H54 (cell line): ENCODE measurements around the gene HSPD1.
"Not testable (repeated sequence)": the region's sequence is repeated elsewhere in the genome, so short reads cannot be mapped to it uniquely, and the experiment has no call there.

Source experiments
- DNase-seq: peaks from one replicate; pipeline ENCODE4 v3.0.0; 2011; ENCODE audit warnings: low spot score, mixed read lengths; ENCODE audit not compliant: insufficient read length
- FAIRE-seq: peaks from 3 replicates; lab custom pipeline; 2011; peaks lifted over from hg19 to GRCh38; lab: Jason Lieb, UNC
- POLR2A ChIP-seq: IDR thresholded peaks from 2 replicates; pipeline ENCODE4 v1.6.1; 2011; ENCODE audit warnings: low read depth, mild to moderate bottlenecking, low read length

HSPD1 gene

DNA sequence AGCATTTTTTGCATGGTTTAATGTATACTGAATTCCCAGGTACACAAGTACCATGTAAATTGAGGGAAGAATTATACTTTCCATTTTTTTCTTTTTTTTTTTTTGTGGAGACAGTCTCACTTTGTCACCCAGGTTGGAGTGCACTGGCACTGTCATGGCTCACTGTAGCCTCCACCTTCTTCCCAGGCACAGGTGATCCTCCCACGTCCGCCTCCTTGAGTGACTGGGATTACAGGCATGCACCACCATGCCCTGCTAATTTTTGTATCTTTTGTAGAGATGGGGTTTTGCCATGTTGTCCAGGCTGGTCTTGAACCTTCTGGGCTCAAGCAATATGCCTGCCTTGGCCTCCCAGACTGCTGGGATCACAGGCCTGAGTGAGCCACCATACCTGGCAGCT is 4.4 kb upstream of the HSPD1 start:
- DNase-seq: no peak
- TF ChIP-seq POLR2A: no peak
- FAIRE-seq: no peak

DNA sequence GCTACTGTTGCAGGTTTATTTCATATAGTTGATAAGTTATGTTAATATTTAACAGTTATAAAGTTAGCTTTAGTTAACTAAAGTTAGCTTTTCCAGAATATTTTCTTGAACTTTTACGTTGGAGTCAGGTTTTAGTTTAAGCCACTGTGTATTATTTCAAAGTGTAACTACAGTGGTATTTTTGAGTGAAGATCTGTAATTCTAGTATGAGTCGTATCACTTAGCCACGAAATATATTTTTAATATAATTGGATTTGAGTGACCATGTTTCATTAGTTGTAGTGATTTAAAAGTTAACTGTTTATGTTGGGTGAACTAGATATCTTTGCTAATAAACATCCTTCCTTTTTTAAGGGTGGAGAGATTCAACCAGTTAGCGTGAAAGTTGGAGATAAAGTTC is 3.0 kb upstream of the HSPD1 start:
- DNase-seq: no peak
- no peak for FAIRE-seq
- TF ChIP-seq POLR2A: no peak

DNA sequence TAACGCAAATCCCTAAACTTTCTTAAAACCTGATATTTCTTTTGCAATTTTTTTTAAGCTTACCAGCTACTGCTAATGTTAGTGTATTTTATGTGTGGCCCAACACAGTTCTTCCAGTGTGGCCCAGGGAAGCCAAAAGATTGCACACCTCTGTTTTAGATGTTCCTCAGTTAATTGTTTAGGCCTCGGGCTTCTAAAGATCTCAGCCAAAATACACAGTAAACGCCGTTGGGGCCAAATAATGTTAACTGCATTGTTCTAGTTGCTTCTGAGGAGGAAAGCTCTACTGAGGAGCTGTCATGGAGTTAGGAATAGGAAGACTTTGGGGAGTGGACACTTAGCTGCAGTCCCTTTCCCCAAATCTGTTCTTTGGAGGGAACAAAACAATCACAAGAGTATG is 2.6 kb upstream of the HSPD1 start:
- FAIRE-seq: no peak

DNA sequence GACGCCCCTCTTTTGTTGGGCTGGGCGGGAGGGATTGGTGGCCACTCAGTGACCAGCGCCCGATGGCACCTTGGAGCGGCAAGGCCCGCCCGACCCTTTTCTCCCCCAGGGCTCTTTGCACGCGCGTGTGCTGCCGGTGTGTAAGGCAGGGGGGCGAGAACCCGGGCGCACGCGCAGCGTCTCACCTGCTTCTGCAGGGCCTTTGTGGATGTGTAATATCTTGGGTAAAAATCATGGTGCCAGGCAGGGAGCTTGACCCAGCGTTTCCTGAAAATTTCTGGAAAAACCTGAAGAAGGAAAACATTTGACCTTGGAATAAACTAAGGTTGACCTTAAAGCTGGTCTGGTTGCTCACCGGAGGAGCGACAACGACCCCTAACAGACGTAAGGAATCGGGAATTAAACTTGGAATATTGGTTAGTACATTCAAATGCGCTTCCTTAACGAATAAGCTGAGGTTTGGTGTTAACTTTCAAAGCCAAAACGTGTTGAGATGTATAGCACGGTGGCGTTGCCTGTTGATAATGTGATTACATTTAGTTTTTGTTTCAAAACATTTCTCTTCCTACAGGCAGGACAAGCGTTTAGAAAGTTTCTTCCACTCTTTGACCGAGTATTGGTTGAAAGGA is 977 bp upstream of the HSPD1 start:
- DNase-seq: no peak
- TF ChIP-seq POLR2A: no peak
- peak; percentile 6 for FAIRE-seq

More for the DNA sequence above, 2.6 kb upstream of the HSPD1 start:
- no peak for TF ChIP-seq POLR2A
- no peak for DNase-seq

DNA sequence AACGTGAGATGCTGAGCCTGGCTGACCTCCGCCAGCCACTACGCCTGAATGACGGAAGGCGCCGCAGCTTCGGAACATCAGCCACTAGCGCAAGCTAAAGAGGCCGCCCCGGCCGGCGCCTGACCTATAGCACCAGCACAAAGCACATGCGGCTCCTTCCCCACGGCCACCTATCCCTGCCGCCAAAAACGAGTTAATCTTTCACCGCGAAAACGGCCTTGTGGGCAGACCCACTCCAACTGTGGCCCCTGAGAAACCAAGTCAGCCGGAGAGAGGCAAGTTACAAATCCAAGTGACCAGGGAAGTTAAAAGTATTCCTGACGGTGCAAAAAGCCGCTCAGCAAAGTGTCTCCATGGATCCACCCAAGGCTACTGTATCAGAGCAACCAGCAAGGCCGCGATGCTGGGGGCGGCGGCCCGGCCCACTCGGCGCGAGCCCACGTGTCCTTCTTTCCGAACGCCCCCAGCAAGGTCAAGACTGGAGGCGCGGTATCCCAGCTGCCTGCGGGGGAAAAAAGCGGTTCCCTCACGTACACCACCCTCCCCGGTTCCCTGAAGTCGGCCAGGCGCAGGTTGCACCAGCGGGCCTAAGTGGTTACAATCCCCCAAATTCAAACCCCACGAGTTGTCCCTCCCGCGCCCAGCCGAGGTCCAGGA is 575 bp downstream of the HSPD1 start:
- no peak for DNase-seq
- FAIRE-seq: no peak

DNA sequence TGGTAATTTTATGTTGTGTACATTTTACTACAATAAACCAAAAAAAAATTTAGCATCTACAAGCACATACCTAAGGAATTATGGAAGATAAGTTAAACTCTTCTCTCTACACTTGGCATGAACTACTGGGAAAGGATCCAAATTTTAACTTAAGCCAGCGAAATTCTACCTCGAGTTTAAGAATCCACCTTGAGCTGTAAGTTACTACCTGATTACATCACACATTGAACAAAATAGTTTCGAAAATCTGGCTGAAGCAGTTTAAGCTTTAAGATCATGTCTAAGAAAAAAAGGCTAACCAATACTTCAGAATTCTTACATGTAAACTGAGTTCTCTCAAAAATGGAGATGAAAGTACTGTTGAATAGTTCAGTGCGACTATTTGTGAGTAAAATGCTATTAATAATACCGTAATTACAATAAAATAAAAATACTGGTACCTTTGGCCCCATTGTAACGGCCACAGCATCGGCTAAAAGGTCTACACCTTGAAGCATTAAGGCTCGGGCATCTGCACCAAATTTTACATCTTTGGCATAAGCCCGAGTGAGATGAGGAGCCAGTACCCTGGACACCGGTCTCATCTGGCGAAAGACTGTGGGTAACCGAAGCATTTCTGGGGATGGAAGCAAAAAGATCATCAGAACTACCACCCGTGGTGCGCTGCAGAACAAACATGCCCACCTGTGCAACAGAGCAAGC is 1.3 kb downstream of the HSPD1 start:
- no peak for TF ChIP-seq POLR2A
- FAIRE-seq: no peak
- DNase-seq: no peak

More for the DNA sequence above, 575 bp downstream of the HSPD1 start:
- TF ChIP-seq POLR2A: no peak

DNA sequence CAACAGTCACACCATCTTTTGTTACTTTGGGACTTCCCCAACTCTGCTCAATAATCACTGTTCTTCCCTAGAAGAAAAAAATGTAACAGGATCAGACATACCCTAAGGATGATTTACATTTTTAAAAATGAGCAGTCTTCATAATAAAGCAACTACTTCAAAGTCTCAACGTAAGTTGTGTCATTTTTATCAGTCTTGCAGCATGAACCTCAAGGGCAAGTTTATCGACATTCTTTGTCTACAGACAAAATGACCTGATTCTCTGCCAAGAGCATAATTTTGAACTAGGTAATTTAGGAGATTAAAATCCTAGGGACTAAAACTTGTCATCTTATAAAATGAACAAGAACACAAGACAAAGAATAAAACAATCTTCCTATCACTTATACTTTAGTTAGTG is 2.3 kb downstream of the HSPD1 start:
- DNase-seq: no peak
- FAIRE-seq: no peak
- no peak for TF ChIP-seq POLR2A

DNA sequence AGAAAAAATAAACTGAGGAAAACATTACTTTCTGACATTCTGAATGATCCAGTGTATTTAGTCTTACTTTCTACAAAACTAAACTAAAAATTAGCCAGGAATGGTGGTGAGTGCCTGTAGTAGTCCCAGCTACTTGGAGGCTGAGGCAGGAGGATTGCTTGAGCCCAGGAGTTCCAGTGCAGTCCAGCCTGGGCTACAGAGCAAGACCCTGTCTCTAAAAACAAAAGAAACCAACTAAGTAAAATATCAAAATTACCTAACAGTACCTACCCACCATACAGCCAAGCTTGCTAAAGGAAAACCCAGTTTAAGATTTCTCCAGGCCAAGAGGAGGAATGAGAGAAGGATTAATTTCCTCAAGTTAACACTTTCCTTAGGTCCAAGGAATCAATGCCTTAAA is 2.9 kb downstream of the HSPD1 start:
- no peak for TF ChIP-seq POLR2A
- DNase-seq: no peak
- FAIRE-seq: no peak

DNA sequence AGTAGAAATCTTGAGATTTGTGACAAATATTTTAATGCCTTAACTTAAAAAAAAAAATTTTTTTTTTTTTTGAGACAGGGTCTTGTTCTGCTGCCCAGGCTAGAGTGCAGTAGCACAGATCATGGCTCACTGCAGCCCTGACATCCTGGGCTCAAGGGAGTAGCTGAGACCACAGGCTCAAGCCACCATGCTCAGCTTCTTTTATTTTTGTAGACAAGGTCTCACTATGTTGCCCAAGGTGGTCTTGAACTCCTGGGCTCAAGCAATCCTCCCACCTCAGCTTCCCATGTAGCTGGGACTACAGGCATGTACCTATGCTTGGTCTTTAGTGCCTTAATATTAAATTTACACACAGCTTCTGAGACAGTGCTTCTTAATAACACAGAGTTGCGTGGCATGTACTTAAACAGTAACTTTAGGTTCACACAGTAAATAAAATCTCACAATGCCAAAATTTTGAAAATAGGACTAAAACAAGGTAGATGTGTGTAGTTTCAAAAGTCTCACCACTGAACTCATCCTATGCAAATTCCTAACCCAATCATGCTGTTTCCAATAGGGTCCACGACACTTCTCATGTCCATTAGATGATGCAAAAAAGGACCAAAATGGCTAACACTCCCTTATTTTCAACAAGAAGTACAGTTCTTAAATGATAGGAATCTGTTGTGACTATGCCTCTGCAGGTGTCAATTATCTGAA is 4.1 kb downstream of the HSPD1 start:
- no peak for TF ChIP-seq POLR2A
- FAIRE-seq (no peak), DNase-seq (no peak)

DNA sequence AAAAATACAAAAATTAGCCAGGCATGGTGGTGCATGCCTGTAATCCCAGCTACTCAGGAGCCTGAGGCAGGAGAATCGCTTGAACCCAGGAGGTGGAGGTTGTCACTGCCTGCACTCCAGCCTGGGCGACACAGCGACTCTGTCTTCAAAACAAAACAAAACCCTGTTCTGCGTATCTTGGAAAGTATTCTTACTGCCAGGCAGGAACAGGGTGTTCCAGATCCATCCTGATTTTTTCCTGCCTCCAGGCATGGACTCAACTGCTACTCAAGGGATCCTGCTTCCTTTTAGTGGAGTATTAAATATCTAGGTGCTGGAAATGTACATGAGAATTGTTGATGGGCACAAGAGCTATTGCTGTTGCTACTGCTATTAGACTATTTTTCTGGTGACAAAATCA is 12.3 kb downstream of the HSPD1 start:
- DNase-seq (no peak), FAIRE-seq (no peak)
- no peak for TF ChIP-seq POLR2A

DNA sequence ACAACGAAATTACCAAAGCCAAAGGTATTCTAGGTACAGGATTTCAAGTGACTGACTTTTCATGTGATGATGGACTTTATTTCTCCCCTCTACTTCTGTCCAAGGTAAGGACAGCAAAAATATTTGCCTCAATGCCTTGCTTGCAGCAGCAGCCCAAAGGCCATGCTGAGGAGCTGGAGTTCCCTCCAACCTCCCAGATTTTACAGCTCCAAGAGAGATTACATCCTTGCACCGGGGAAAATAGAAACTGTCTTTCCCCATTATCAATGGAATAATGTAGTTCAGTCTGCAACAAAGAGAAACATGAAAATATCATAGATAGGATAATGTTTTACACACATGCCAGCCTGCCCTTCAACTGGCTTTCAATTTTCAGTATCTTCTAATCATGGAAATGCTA is 13.5 kb downstream of the HSPD1 start:
- TF ChIP-seq POLR2A: no peak
- no peak for DNase-seq
- no peak for FAIRE-seq

DNA sequence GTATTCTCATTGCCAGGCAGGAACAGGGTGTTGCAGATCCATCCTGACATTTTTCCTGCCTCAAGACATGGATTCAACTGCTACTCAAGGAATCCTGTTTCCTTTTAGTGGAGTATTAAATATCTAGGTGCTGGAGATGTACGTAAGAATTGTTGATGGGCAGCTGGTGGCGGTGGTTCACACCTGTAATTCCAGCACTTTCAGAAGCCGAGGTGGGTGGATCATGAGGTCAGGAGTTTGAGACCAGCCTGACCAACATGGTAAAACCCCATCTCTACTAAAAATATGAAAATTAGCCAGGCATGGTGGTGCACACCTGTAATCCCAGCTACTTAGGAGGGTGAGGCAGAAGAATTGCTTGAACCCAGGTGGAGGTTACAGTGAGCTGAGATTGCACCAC is 15.4 kb downstream of the HSPD1 start:
- not testable (repeated sequence) for DNase-seq, FAIRE-seq

DNA sequence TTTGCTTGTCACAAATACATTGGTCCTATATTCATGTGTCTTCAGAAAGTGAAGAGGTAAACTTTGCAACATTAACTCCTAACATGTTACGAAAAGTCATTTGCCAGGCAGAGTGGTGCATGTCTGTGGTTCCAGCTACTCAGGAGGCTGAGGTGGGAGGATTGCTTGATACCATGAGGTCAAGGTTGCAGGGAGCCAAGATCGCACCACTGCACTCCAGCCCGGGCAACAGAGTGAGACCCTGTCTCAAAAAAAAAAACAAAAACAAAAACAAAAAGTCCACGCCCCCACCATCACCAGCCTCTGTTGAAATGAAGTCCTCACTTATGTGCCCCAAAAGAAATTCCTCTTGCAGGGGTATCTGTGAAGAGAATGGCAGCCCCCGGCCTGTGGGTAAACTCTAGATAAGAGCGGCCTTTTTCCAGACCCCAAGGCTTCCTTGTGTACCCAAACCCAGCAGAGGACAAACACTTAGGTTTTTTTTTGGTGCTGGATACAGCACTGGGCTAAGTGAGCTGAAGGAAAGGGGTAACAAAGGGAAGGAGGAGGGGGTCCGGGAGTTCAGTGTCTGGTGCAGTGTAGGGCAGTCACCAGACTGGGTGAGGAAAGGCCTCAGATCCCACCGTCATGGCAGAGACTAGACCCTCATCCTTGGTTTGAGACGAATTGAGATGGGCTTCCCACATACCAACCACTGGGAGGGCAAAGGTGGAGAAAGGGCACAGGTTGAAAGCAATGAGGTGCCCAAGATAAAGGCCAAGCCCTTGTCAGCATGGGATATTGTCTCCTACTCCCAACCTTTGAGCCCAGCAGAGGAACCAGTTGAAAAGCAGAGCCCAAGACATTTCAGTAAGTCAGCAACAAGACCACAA is 19.2 kb downstream of the HSPD1 start:
- no peak for FAIRE-seq
- DNase-seq: no peak
- TF ChIP-seq POLR2A: no peak
